Measurements from ENCODE around the gene SCMH1.

SCMH1 gene

DNA sequence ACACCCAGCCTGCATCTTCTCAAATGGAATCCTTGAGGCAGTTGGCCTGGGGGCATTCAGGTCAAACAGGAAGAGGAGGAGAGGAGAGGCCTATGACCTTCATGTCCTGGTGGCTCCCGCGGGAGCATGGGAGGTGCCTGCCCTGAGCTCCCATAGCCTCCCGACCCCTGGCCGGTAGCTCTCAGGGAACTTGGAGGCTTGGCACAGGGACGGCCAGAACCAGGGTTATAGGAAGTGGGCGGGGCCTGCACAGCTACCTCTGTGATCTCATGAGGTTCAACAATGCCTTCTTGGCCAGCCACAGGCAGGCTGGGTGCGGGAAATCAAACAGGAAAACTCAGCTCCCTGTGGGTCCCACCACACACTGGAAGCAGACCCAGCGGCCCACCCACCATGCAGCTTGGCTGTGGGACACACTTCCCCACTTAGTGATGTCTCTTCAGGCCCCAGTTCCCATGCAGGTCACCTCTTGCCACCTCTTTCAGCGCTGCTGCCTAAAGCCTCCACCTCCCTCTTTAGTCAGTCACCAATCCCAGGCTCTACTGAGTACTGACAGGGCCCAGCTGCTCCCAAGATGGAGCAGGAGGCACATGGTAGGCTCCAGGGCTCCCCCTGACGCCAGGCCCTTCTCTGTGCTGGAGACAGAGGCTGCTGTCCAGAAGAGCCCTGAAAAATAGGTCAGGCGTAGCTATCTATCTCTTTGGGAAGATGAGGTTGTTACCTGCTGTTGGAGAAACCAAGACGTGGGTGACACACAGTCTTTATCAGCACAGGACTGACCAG is 220.4 kb downstream of the SCMH1 start, which contains the start of gene SLFNL1:
Gene SLFNL1, minus strand, starts transcription at position 200 of the 783 bp plus-strand sequence. CDS start 1,065 bp downstream, outside the sequence.
- DNase-seq = no peak

DNA sequence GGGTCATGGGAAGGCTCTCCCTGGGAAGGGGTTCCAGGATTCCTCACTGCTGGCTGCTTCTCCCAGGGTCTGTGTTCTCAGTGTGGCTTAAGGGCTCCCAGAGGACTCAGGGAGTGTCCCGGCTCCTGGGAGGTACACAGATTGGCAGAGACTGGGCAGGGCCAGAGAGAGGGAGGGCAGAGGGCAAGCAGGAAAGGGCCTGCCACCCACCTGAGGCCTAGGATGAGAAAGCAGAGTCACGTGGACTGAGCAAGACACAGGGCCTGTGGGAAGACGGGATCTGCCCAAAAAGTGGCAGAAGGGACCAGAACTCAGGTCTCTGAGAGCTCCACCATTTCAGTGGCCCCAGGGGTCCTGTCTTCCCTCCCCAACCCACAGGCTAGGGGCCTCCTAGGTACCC is 221.5 kb downstream of the SCMH1 start:
- DNase-seq = no peak

DNA sequence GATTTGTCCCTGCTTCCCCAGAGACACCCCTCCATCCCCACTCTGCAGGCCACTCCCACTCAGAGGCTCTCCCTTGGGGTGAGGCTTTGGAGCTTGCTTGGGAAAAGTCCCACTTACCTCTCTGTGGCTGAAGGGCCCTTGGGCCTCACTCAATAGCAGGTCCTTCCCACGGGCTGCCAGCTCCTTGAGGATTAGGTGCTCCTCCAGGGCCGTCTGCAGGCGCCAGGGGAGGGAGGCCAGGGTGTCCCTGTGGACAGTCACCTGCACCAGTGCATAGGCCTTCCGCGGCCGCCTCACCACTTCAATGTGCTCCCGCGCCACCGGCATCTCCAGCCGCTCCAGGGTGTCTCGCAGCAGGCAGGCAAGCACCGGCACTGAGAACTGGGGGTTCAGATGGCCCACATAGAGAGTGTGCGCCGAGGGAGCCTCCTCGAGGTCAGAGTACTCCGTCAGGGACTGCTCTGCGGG is 222.0 kb downstream of the SCMH1 start:
- no peak for DNase-seq

DNA sequence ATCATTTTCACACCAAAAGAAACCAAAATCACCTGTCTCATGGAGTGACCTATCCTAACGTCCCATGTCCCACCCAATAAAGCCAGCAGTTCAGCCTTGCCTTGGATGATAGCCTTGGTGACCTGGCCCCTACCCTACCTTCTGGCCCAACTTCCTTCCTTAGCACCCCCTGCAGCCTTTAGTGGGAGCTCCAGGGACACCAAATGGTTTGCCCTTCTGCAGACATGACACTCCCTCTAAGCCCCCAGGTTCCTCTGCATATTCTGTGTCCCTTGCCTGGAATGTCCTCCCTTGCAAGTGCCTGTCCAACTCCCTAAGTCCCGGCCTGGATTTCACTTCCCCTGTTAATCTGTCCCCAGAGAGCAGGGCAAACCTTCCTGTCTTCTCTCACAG is 222.8 kb downstream of the SCMH1 start:
- no peak for DNase-seq

DNA sequence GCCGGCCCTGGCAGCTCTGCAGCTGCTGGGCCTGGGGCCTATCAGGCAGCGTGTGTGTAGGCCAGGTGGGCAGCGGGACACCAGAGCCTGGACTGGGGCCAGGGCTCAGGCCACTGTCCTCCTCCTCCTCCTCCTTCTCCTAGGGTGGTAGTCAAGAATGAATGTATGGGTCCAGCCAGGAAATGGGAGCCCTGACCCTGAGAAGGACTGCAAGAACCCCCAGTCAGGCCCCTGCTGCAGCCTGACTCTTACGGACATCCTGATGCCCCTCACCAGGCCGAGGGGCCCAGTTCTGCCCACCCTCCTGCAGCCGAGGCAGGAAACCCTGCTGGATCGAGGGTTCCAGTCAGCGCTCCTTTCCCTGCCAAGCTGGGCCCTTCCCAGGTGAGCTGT is 224.1 kb downstream of the SCMH1 start:
- no peak for DNase-seq

DNA sequence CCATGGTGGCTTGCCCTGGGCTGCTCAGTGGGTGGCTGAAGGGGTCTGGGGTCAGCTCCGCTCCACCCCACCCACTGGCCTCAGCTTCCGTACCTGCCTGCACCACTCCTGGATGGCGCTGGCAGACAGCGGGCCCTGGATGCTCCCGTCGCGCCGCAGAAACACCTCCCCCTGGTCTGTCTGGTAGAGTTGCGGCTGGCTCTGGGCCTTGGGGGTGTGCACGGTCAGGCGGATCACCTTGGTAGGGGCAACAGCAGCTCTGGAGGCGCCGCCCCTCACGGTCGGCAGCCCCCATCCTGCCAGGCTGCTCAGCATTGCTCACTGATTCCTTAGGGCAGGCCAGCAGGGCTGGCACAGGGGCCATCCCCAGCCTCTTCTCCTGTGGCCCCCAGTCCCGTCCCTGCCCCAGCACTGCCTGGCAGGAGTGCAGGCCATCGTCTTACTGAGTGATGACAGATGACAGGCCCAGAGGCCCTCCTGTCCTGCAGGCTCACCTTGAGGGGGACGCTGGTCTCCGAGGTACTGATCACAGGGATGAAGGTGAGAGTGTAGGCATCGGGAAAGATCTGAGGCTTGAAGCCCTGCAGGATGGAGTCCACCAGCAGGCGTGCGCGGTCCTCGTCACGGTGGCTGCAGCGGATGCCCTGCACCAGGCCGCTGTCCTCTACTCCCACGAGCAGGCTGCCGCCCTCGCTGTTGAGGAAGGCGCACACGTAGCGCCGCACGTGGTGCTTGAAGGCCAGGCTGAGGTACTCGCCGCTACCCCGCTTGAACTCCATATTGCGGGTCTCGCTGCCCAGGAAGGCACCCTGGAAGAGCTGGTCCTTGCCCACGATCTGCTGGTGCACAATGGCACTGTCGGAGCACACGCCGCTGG is 224.7 kb downstream of the SCMH1 start:
- DNase-seq = no peak

DNA sequence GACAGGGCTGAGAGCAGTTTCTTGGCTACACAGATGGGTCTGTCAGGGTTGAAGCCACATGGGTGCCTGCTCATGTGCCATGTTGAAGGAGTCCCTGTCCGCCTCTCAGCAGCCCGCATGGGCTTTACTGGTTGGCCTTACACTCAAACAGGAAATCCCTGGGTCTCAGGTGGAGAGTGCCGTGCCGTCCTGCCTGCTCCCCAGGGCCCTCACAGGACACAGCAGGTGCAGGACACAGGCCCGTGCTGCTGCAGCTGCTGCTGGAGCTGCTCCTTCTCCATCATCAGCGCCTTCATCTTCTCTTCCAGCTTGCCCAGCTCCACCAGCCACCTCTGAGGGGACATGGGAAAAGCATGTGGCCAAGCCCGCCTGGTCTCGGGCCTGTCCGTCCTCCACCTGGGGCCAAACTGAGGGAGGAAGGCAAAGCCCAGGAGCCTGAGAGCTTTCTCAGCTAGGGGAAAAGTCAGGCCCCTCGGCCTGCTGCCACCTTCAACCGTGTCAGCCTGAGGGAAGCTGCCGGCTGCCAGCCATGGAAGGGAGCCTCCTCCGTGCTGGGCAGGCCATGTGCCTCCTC is 226.1 kb downstream of the SCMH1 start:
- no peak for DNase-seq

DNA sequence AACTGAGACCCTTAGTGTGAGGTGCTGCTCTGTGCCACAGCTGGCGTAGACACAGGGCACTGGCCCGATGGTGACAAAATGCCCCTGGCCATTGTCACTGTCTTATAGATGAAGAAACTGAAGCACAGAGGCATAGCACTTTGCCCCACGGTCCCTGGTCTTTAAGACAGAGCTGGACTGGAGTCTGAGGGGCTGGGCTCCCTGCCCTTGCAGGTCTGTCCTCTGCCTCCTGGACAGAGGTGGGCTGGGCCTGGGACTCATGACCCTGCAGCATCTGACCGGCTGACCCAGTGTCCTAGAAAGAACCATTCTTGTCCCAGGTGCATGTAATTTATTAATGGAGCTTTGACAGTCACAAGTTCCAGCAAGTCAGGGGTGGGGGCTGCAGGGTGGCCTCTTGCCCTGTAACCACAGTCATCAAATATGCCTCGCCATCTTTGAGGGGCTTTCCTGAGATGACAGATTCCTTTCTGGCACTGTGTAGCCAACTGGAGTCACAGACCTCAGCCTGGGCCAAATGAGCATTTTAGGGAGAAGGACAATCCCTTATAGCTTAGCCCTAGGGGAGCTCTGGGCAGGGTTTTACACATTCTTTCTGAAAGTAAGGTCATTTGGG is 226.7 kb downstream of the SCMH1 start:
- DNase-seq = no peak

DNA sequence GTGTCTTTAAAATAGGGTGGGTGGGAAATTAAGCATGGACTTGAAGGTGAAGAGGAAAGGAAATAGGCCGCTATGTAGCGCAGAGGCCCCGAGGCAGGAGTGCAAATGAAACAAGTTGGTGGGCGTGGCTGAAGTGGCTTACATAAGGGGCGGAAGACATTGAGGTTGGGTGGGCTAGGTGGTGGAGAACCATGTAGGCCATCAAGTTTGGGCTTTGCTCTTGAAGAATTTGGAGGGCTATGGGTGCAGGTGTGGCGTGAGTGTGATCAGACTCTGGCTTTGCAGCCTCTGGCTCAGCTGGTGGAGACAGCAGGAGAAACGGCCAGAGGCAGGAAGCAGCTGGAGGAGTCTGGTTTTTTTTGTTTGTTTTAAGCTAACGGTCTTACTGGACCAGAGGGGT is 227.2 kb downstream of the SCMH1 start:
- no peak for DNase-seq

DNA sequence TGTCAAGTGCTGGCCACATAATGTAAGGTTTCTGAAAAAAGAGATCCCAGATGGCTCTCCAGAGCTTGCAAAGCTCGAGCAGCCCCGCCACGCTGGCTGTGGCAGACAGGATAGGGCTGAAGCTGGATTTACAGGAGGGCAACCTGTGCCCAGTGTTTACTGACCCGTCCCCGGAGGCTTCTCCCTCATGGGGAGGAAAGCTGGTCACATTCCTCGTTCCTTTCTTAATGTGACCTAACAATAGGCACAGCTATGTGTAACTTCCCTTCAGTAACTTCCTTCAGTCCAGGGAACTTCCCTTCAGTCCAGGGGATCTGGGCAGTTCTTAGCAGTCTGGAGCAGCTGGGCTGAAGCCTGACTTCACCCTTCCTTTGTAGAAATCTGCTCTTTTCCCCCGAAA is 228.3 kb downstream of the SCMH1 start:
- no peak for DNase-seq

DNA sequence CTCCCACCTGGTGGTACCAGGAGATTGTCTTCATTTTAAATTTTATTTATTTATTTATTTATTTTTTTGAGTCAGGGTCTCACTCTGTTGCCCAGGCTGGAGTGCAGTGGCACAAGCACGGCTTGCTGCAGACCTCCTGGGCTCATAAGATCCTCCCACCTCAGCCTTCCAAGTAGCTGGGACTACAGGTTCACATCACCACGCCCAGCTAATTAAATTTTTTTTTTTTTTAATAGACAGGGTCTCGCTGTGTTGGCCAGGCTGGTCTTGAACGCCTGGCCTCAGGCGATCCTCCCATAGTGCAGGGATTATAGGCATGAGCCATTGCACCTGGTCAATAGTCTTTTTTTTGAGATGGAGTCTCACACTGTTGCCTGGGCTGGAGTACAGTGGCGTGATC is 229.1 kb downstream of the SCMH1 start:
- no peak for DNase-seq

DNA sequence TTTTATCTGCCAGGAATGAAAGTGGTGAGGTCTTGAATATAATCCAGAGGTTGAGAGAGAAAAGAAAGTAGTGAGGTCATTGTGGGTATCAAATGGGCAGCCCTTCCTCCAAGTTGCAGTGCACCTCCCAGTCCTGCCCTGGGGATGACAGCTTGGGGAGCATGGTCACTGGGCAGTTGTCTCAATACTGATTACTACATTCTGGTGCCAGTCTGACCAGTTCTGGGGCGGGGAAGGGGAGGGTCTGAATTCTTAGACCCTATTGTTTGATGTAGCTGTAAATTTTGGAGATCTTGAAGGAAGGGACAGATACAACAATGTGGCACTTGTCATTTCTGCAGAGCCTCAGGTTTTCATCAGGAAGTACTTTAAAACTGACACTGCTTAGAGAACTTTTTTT is 231.8 kb downstream of the SCMH1 start:
- DNase-seq = no peak

DNA sequence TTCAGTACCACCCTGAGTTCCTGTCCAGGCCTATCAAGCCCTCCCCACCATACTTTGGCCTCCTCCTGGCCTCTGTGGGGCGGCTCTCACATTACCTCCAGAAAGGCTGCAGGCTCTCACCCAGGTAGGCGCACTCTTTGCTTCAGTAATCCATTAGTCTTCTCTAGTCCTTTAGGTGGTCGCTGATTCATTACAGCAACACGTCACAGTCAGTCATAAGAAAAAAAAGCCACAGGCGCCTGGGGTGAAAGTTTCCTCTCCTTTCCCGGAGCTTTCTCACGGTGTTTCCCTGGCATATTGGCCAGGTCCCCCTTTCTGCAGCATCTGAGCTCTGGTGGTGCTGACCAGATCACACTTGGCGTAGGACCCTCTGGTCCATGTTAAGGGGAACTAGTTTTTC is 232.6 kb downstream of the SCMH1 start:
- no peak for DNase-seq

DNA sequence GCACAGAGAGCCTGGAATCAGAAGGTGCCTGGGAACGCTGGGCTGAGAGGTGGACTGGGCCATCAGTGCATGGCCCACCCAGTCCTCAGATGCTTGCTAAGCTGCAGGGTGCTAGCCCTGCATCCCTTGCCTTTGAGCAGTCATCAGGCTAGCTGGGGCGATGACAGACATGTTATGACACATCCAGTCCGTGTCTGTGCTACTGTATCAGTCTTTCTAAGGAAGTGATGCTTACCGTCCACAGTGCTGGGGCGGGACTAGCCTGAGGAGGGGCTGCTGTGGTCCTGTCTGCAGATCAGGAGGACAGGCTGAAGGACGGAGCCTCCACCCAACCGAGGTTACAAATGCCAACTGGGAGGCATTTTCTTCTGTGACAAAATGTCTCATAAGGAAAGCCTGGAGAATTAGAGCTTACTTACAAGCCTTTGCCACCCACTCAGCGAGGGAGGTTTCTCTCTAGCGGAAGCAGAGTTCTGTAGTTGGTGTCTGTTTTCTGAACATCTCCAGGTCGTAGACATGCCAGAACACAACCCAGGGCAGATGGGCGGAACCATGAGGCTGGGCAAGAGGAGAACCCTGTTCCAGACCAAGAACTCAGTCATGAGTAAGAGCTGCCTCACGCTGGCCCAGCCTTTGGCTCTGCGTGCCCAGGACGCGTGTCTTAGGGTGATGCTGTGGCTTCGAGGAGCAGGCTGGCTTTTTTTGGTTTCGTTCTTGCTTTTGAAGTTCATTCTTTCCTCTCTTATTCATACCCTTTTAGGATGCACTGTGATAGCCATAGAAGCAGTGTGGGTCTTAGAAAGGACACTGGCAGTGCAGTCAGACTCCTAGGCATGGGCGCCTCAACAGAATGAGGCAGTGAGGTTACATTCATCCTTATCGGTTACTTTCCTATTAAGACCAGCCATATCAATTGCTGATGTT is 234.9 kb downstream of the SCMH1 start:
- DNase-seq = no peak

DNA sequence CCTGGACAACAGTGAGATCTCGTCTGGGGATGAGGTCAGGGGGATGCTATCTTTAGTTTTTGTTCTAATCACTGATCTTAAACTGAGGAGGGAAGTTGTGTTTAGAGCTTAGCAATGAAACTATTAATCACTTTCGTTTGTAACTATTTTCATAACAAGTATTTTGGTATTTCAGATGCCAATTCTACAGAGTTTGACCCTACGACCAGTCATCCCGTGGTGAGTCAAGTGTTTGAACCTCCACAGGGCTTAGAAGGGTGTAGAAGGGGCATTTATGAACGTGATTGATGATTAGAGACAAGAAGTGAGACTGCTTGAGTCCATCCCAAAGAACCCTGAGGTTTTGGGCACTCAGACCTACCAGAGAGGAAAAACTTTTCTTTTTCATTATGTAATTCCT is 236.2 kb downstream of the SCMH1 start:
- DNase-seq = no peak

DNA sequence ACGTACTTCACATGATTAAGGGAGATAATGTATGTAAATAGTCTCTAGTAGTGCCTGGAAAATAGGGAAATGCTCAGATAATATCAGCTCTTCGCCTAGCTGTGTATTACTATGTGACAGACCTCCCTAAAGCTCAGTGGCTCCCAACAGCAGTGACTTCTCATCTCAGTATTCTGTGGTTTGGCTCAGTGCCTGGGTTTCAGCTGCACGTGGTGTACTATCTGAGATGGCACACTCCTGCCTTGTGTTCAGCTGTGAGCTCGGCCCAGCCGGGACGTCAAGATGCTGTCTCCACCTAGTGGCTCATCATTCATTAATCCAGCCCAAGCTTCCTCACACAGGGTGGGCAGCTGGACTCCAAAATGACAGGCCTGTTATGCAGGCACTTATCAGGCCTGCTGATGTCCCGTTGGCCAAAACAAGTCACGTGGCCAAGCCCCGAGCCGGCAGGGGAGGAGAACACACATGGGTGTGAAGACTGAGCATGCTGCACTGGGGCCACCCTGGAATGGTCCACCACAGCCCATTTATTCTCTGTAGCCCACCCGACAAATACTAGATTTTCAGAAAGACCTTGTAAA is 238.4 kb downstream of the SCMH1 start:
- DNase-seq = no peak

DNA sequence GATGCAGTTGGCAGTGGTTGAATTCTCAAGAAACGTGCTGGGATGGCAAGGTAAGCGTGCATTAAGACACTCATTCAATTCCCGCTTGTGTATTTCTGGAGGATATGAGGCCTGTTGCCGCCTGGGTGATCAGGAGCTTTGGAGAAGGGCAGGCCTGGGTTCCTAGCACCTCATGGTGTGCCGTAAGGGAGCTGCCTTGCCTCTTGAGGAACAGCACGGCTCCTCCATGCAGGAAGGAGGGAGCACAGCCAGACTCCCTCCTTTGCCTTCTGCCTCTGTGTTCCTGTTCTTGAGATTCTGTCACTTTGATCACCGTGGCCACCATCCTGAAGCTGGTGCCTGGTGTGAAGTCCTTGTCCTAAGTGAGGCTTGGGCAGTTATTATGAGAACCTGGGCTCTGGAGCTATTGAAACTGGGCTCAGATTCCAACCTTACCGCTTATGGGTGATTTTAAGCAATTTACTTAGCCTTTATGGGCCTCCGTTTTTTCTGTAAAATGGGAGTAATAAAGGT is 238.9 kb downstream of the SCMH1 start:
- DNase-seq = no peak

DNA sequence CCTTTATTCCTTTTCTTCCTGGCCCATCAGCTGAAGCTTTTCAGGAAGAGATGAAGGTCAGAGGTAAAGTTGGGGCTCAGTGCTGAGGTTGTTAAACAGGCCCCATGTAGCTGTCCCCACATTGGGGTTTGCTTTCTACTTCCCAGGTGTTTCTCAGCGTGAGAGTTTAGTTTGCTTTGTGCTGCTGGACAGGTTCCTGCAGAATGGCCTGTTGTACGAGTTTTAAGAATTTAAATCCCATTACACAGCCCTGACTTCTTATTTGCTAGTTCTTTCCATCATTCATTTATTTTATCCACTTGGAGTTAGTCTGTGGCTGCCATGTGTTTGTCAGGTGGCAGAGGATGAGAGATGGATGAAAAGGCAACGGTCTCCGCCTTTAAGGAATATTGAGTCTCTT is 243.4 kb downstream of the SCMH1 start:
- no peak for DNase-seq

DNA sequence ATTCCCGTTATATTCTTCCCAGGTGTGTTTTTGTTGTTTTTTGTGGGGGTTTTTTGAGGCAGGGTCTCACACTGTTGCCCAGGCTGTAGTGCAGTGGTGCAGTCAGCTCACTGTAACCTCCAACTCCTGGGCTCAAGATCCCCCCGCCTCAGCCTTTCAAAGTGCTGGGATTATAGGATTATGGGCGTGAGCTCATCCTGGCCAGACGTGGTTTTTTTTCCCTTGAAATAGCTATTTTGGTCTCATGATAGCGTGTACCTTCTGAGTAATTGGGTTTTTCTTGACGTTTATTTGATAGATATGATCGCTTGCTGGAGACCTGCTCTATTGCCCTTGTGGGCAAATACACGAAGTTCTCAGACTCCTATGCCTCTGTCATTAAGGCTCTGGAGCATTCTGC is 245.0 kb downstream of the SCMH1 start:
- DNase-seq = no peak

DNA sequence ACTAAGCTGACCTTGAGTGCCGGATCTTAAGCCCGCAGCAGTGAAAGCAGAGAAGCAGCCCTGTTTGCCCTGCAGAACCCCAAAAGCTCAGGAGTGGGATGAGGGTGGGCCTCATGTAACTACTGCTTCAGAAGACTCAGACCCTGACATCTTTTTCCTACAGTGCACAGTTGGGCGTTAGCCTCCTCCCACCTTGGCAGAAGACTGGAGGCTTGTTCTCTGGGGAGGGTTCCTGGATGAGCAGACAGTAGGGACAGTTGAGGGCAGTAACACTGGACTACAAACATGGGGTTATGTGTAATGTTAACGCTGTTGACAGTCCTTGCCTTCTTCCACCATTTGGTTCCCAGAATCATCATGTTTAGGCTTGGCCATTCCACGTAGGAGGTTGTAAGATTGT is 253.0 kb downstream of the SCMH1 start:
- DNase-seq = no peak

DNA sequence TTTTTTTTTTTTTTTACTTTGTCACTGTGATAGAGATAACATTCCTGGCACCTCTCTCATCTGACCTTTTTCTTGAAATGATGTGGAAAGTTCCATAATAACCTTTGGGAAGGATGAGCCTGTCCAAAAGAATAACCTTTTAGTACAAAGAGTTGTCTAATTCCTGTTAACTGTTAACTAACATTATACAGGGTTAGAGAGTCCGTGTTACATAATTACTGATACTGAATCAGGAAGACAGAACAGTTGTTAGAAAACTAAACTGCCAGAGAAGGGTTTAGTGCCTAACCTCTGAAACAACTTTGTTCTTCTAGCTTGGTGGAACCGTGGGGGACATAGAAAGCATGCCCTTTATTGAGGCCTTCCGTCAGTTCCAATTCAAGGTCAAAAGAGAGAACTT is 253.8 kb downstream of the SCMH1 start:
- DNase-seq = no peak

Data from NCI-H1436 treated with DMSO at 0.1 percent for 48 hours (cell line).